Measurements from ENCODE around the gene WASF2. TPM values are rescaled to one million over a fixed set of nuclear protein-coding genes. Genes with fewer than 3 reads are reported as not detected.

The WASF2 gene
- total RNA-seq, 1 experiment from 2014 or later: 104 TPM

DNA sequence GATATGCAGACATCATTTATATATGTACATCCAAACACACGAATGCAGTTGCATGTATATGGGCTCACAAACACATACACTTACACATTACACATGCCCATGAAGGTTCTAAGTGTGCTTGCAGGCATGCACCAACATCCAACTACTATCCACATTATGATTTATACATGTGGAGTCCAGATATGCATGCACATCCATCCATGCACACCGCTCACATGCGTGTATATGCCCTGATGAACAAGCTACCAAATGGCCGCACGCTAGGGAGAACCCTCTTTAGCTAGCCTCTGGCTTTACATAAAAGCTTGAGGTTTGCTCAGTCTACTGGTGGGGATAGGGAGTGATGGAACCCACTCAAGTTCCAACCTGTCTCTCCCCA, 89.0 kb downstream of the WASF2 start (continued):
- TF ChIP-seq FOXJ3 (CRISPR knock-in tag; IDR thresholded peaks at IDR 0.05; ENCODE audit: borderline replicate concordance) (no peak), ZNF263 (CRISPR knock-in tag; IDR thresholded peaks at IDR 0.05; ENCODE audit: low read depth) (no peak)
- TF ChIP-seq, protein P1, sequence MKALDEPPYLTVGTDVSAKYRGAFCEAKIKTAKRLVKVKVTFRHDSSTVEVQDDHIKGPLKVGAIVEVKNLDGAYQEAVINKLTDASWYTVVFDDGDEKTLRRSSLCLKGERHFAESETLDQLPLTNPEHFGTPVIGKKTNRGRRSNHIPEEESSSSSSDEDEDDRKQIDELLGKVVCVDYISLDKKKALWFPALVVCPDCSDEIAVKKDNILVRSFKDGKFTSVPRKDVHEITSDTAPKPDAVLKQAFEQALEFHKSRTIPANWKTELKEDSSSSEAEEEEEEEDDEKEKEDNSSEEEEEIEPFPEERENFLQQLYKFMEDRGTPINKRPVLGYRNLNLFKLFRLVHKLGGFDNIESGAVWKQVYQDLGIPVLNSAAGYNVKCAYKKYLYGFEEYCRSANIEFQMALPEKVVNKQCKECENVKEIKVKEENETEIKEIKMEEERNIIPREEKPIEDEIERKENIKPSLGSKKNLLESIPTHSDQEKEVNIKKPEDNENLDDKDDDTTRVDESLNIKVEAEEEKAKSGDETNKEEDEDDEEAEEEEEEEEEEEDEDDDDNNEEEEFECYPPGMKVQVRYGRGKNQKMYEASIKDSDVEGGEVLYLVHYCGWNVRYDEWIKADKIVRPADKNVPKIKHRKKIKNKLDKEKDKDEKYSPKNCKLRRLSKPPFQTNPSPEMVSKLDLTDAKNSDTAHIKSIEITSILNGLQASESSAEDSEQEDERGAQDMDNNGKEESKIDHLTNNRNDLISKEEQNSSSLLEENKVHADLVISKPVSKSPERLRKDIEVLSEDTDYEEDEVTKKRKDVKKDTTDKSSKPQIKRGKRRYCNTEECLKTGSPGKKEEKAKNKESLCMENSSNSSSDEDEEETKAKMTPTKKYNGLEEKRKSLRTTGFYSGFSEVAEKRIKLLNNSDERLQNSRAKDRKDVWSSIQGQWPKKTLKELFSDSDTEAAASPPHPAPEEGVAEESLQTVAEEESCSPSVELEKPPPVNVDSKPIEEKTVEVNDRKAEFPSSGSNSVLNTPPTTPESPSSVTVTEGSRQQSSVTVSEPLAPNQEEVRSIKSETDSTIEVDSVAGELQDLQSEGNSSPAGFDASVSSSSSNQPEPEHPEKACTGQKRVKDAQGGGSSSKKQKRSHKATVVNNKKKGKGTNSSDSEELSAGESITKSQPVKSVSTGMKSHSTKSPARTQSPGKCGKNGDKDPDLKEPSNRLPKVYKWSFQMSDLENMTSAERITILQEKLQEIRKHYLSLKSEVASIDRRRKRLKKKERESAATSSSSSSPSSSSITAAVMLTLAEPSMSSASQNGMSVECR (CRISPR knock-in tag; IDR thresholded peaks at IDR 0.05; ENCODE audit: borderline replicate concordance): no peak

DNA sequence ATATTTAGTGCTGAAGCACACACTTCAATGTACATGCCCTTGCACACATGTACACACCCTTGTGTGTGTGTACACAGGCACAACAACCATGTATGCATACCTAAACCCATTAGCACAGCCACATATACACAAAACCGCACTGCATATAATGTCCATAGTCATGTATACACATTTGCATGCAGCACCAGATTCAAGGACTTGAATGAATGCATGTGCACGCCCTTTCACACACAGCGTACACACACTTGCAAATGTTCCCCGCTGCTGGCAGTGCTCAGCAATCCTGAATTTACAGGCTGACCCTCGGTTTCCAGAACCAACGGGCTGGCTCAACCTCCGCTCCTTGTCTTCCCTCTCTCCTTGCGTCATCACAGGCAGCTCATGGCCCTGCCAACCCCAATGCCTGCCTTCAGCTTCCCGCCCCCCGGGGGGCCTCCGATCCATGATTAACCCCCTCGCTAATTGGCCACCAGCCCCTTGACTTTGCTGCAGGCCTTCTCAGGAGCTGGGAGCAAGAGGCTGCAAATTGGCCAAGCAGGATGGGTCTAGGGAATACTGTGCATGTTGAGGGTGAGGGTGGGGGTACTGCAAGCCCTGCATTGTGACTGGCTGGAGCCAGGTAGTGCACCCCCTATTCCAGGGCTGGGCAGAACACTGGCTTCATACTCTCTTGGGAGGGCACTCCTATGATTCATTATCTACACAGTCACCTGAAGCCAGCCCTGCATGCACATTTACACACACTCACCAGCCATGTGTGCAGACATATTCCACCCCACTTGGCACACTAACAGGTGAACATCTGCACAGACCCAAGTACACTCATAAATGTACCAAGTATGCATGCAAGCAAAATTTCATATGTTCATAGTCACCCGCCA, 89.6 kb downstream of the WASF2 start:
- ATAC-seq (no peak), DNase-seq (ENCODE audit: low spot score) (no peak)
- no peaks in the 10 kb centered on the region for H3K27me3 Mint-ChIP-seq (ENCODE audit: low read depth)
- no peak overlapping the region for H3K4me3 Mint-ChIP-seq
- H3K36me3 Mint-ChIP-seq: no peaks in the 10 kb centered on the region
- POLR2A ChIA-PET: interaction anchor here (1.0 to 1.6 kb wide), 2 partner anchors 29 to 127 kb away, joined by 3 read pairs; no protein-coding TSS in a partner anchor
- H3K27ac Mint-ChIP-seq: no peak overlapping the region
- CTCF ChIA-PET: interaction anchor here (0.6 to 6.5 kb wide), 8 partner anchors 9 to 216 kb away, joined by 3 to 150 read pairs (median 4); partner anchors contain the start of gene AHDC1
- TF ChIP-seq JUN (CRISPR knock-in tag; IDR thresholded peaks at IDR 0.05) (0 out of 2 replicates have a peak, but pooled peaks have one; percentile 31), SMAD3 (CRISPR knock-in tag; IDR thresholded peaks at IDR 0.05; ENCODE audit: borderline replicate concordance) (no peak), EMX1 (CRISPR knock-in tag; IDR thresholded peaks at IDR 0.05) (0 out of 2 replicates have a peak, but pooled peaks have one; percentile 19)
- TF ChIP-seq, protein P2, sequence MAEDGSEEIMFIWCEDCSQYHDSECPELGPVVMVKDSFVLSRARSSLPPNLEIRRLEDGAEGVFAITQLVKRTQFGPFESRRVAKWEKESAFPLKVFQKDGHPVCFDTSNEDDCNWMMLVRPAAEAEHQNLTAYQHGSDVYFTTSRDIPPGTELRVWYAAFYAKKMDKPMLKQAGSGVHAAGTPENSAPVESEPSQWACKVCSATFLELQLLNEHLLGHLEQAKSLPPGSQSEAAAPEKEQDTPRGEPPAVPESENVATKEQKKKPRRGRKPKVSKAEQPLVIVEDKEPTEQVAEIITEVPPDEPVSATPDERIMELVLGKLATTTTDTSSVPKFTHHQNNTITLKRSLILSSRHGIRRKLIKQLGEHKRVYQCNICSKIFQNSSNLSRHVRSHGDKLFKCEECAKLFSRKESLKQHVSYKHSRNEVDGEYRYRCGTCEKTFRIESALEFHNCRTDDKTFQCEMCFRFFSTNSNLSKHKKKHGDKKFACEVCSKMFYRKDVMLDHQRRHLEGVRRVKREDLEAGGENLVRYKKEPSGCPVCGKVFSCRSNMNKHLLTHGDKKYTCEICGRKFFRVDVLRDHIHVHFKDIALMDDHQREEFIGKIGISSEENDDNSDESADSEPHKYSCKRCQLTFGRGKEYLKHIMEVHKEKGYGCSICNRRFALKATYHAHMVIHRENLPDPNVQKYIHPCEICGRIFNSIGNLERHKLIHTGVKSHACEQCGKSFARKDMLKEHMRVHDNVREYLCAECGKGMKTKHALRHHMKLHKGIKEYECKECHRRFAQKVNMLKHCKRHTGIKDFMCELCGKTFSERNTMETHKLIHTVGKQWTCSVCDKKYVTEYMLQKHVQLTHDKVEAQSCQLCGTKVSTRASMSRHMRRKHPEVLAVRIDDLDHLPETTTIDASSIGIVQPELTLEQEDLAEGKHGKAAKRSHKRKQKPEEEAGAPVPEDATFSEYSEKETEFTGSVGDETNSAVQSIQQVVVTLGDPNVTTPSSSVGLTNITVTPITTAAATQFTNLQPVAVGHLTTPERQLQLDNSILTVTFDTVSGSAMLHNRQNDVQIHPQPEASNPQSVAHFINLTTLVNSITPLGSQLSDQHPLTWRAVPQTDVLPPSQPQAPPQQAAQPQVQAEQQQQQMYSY (CRISPR knock-in tag; IDR thresholded peaks at IDR 0.05): peak; percentile 79
- TF ChIP-seq, protein P3, sequence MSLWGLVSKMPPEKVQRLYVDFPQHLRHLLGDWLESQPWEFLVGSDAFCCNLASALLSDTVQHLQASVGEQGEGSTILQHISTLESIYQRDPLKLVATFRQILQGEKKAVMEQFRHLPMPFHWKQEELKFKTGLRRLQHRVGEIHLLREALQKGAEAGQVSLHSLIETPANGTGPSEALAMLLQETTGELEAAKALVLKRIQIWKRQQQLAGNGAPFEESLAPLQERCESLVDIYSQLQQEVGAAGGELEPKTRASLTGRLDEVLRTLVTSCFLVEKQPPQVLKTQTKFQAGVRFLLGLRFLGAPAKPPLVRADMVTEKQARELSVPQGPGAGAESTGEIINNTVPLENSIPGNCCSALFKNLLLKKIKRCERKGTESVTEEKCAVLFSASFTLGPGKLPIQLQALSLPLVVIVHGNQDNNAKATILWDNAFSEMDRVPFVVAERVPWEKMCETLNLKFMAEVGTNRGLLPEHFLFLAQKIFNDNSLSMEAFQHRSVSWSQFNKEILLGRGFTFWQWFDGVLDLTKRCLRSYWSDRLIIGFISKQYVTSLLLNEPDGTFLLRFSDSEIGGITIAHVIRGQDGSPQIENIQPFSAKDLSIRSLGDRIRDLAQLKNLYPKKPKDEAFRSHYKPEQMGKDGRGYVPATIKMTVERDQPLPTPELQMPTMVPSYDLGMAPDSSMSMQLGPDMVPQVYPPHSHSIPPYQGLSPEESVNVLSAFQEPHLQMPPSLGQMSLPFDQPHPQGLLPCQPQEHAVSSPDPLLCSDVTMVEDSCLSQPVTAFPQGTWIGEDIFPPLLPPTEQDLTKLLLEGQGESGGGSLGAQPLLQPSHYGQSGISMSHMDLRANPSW (CRISPR knock-in tag; conservative IDR thresholded peaks at IDR 0.05; ENCODE audit: low read depth): no peak
- no peaks in the 10 kb centered on the region for H3K9me3 Mint-ChIP-seq
- H3K4me1 Mint-ChIP-seq: peaks cover 67% of the 10 kb centered on the region

Measured in WTC11 (cell line).